HEK293 (cell line): ENCODE data around the gene LRRK1.

ENCODE experiments used
- CTCF ChIA-PET: fragments of 350-600 bp; formaldehyde crosslinking; extraction: SDS; loops from one replicate; lab custom pipeline; 2021; ENCODE audit warnings: antibody characterized with exemption; lab: Yijun Ruan, JAX
- POLR2A ChIA-PET: fragments of 300-600 bp; formaldehyde crosslinking; extraction: SDS; loops from one replicate; lab custom pipeline; 2020; ENCODE audit warnings: antibody characterized with exemption, inconsistent platforms; lab: Yijun Ruan, JAX
- H3K27ac ChIP-seq: fragments of 200-500 bp; sonication (Bioruptor generic); 2 replicates; pipeline ENCODE4 v1.5.1; 2014; ENCODE audit warnings: low read depth, low read length, control low read depth, inconsistent platforms; ENCODE audit errors: extremely low read depth
- H3K36me3 ChIP-seq, 2 experiments: fragments of 200-500 bp in 1 of 2; sonication (Bioruptor generic) in 1 of 2; 1 replicate in 1 of 2; 2 replicates in 1 of 2; pipeline ENCODE4 v1.5.1; 2014 to 2017; ENCODE audit warnings: inconsistent platforms in 2 of 2, low read length in 2 of 2; ENCODE audit not compliant: control insufficient read depth in 2 of 2, insufficient read depth in 1 of 2
- H3K4me1 ChIP-seq: fragments of 200-500 bp; sonication (Bioruptor generic); 2 replicates; pipeline ENCODE4 v1.5.1; 2014; ENCODE audit warnings: mild to moderate bottlenecking, low read length, inconsistent platforms; ENCODE audit not compliant: control insufficient read depth, insufficient read depth
- H3K4me3 ChIP-seq: 2 replicates; pipeline ENCODE4 v1.5.1; 2011; ENCODE audit warnings: low read depth, mild to moderate bottlenecking, control low read depth, low read length, moderate library complexity
- H3K9me3 ChIP-seq: fragments of 200-500 bp; sonication (Bioruptor generic); 2 replicates; pipeline ENCODE4 v1.5.1; 2014; ENCODE audit warnings: low read depth, low read length, inconsistent platforms; ENCODE audit not compliant: control insufficient read depth, insufficient read depth
- HOXC10 ChIP-seq: sonication (generic); formaldehyde crosslinking; IDR thresholded peaks from 2 replicates; pipeline ENCODE4 v1.8.1; 2023; ENCODE audit warnings: mild to moderate bottlenecking, missing genetic modification reagents
- KLF10 ChIP-seq: fragments of 450-650 bp; IDR thresholded peaks from 2 replicates; pipeline ENCODE4 v1.5.1; 2018; ENCODE audit warnings: missing biosample characterization, mild to moderate bottlenecking, missing genetic modification characterization
- PBX3 ChIP-seq: sonication (generic); formaldehyde crosslinking; IDR thresholded peaks from 2 replicates; pipeline ENCODE4 v1.8.1; 2022; ENCODE audit warnings: mild to moderate bottlenecking, moderate library complexity, missing genetic modification reagents
- RBAK ChIP-seq: fragments of 450-650 bp; formaldehyde crosslinking; IDR thresholded peaks from 2 replicates; pipeline ENCODE4 v1.5.1; 2016; ENCODE audit warnings: missing biosample characterization, missing genetic modification characterization
- SALL2 ChIP-seq: fragments of 450-650 bp; formaldehyde crosslinking; IDR thresholded peaks from 2 replicates; pipeline ENCODE4 v1.5.0; 2017; ENCODE audit warnings: missing biosample characterization, mild to moderate bottlenecking, missing genetic modification characterization, borderline replicate concordance
- WT1 ChIP-seq: fragments of 450-650 bp; formaldehyde crosslinking; IDR thresholded peaks from 2 replicates; pipeline ENCODE4 v1.5.1; 2016; ENCODE audit warnings: missing biosample characterization, missing genetic modification characterization
- ZBTB26 ChIP-seq: fragments of 450-650 bp; formaldehyde crosslinking; optimal IDR thresholded peaks from 2 replicates; pipeline ENCODE3; 2016; ENCODE audit warnings: missing biosample characterization, mild to moderate bottlenecking, missing genetic modification characterization
- ZBTB44 ChIP-seq: fragments of 450-650 bp; IDR thresholded peaks from 2 replicates; pipeline ENCODE4 v1.5.1; 2018; ENCODE audit warnings: missing biosample characterization, mild to moderate bottlenecking, missing genetic modification characterization
- ZNF239 ChIP-seq: fragments of 450-650 bp; formaldehyde crosslinking; IDR thresholded peaks from 2 replicates; pipeline ENCODE4 v1.5.1; 2016; ENCODE audit warnings: missing biosample characterization, missing genetic modification characterization
- ZNF311 ChIP-seq: fragments of 450-650 bp; formaldehyde crosslinking; IDR thresholded peaks from 2 replicates; pipeline ENCODE4 v1.5.1; 2017; ENCODE audit warnings: missing biosample characterization, missing genetic modification characterization, borderline replicate concordance
- ZNF366 ChIP-seq: fragments of 450-650 bp; formaldehyde crosslinking; conservative IDR thresholded peaks from 2 replicates; pipeline ENCODE4 v1.5.1; 2016; ENCODE audit warnings: missing biosample characterization, missing genetic modification characterization
- ZNF416 ChIP-seq: fragments of 450-650 bp; formaldehyde crosslinking; IDR thresholded peaks from 2 replicates; pipeline ENCODE4 v1.5.1; 2016; ENCODE audit warnings: missing biosample characterization, missing genetic modification characterization
- ZNF518A ChIP-seq: fragments of 450-650 bp; formaldehyde crosslinking; conservative IDR thresholded peaks from 2 replicates; pipeline ENCODE4 v1.5.1; 2016; ENCODE audit warnings: low read depth, missing biosample characterization, missing genetic modification characterization
- ZNF580 ChIP-seq: fragments of 450-650 bp; formaldehyde crosslinking; IDR thresholded peaks from 2 replicates; pipeline ENCODE4 v1.5.1; 2016; ENCODE audit warnings: missing biosample characterization, missing genetic modification characterization
- ZNF585B ChIP-seq: fragments of 450-650 bp; formaldehyde crosslinking; IDR thresholded peaks from 2 replicates; pipeline ENCODE4 v1.5.1; 2016; ENCODE audit warnings: missing biosample characterization, missing genetic modification characterization
- ZNF596 ChIP-seq: fragments of 450-650 bp; IDR thresholded peaks from 2 replicates; pipeline ENCODE4 v1.5.0; 2018; ENCODE audit warnings: missing biosample characterization, mild to moderate bottlenecking, missing genetic modification characterization, moderate library complexity
- ZNF610 ChIP-seq: fragments of 450-650 bp; formaldehyde crosslinking; IDR thresholded peaks from 2 replicates; pipeline ENCODE4 v1.5.1; 2016; ENCODE audit warnings: missing biosample characterization, missing genetic modification characterization, borderline replicate concordance
- ZNF645 ChIP-seq: fragments of 450-650 bp; formaldehyde crosslinking; IDR thresholded peaks from 2 replicates; pipeline ENCODE4; 2016; ENCODE audit warnings: missing biosample characterization, missing genetic modification characterization
- ZNF660 ChIP-seq: fragments of 450-650 bp; IDR thresholded peaks from 2 replicates; pipeline ENCODE4 v1.5.1; 2018; ENCODE audit warnings: missing biosample characterization, mild to moderate bottlenecking, missing genetic modification characterization
- ZNF701 ChIP-seq: fragments of 450-650 bp; formaldehyde crosslinking; IDR thresholded peaks from 2 replicates; pipeline ENCODE4 v1.5.1; 2016; ENCODE audit warnings: missing biosample characterization, missing genetic modification characterization
- ZNF747 ChIP-seq: fragments of 450-650 bp; formaldehyde crosslinking; IDR thresholded peaks from 2 replicates; pipeline ENCODE4 v1.5.1; 2016; ENCODE audit warnings: missing biosample characterization, missing genetic modification characterization
- ZNF776 ChIP-seq: fragments of 450-650 bp; formaldehyde crosslinking; IDR thresholded peaks from 2 replicates; pipeline ENCODE4 v1.5.0; 2017; ENCODE audit warnings: missing biosample characterization, missing genetic modification characterization, borderline replicate concordance
- ZNF837 ChIP-seq: fragments of 450-650 bp; formaldehyde crosslinking; IDR thresholded peaks from 2 replicates; pipeline ENCODE4 v1.5.1; 2016; ENCODE audit warnings: missing biosample characterization, missing genetic modification characterization

LRRK1 gene

GRCh38 chr15:101091080-101092017 lies 172.2 kb downstream of the LRRK1 start:
- Histone ChIP-seq H3K4me3 (no peak overlapping the region), H3K27ac (no peak overlapping the region), H3K36me3 (no peaks in the 10 kb centered on the region), H3K9me3 (no peaks in the 10 kb centered on the region), H3K4me1 (no peaks in the 10 kb centered on the region)
- TF ChIP-seq HOXC10 (no peak), ZNF747 (tag by site-specific recombination) (no peak), ZNF645 (tag by site-specific recombination) (no peak), ZNF776 (tag by site-specific recombination) (no peak), ZNF416 (tag by site-specific recombination) (no peak), ZNF610 (tag by site-specific recombination) (no peak), ZNF585B (tag by site-specific recombination) (no peak), ZNF518A (tag by site-specific recombination) (no peak), RBAK (no peak)
- POLR2A ChIA-PET: no interaction called here
- CTCF ChIA-PET: interaction anchor here (1.2 to 8.5 kb wide), 3 partner anchors 12 to 165 kb away, joined by 4 to 78 read pairs (median 6); partner anchors contain the start of gene CHSY1

- CTCF ChIA-PET: interaction anchor here (8.5 kb wide), 1 partner anchor 164 kb away, joined by 78 read pairs; no protein-coding TSS in a partner anchor
- Histone ChIP-seq H3K9me3 (no peaks in the 10 kb centered on the region), H3K36me3 (no peaks in the 10 kb centered on the region), H3K27ac (no peak overlapping the region), H3K4me3 (no peak overlapping the region), H3K4me1 (no peaks in the 10 kb centered on the region)
- POLR2A ChIA-PET: no interaction called here
- TF ChIP-seq ZNF660 (tag by site-specific recombination): no peak
- TF ChIP-seq SALL2 (tag by site-specific recombination): no peak
- no peak for TF ChIP-seq ZNF366 (tag by site-specific recombination)
- TF ChIP-seq WT1 (tag by site-specific recombination): no peak
- TF ChIP-seq ZBTB26: no peak
- no peak for TF ChIP-seq ZNF311 (tag by site-specific recombination)
- TF ChIP-seq ZNF701: no peak
- no peak for TF ChIP-seq ZNF837 (tag by site-specific recombination)
- no peak for TF ChIP-seq ZBTB44 (tag by site-specific recombination)
- TF ChIP-seq KLF10: no peak
- no peak for TF ChIP-seq ZNF580 (tag by site-specific recombination)
- TF ChIP-seq ZNF239 (tag by site-specific recombination): no peak
- no peak for TF ChIP-seq PBX3 (CRISPR knock-in tag)
- no peak for TF ChIP-seq ZNF596 (tag by site-specific recombination)
These were observed 173.2 kb downstream of the LRRK1 start for GRCh38 chr15:101092156-101092866.
